Measurements from ENCODE around the gene SAMD4B. TPM values are rescaled to one million over a fixed set of nuclear protein-coding genes. Genes with fewer than 3 reads are reported as not detected.

The SAMD4B gene
- total RNA-seq, 1 experiment from 2014 or later, result 135 TPM

- H3K79me2 ChIP-seq (ENCODE audit: insufficient read depth, low read length), result peaks cover 9% of the 10 kb centered on the region; the same call in 1 of the 2 replicates
Observed at GRCh38 chr19:39412100-39412866, 70.1 kb downstream of the SAMD4B start, which contains the start of gene PLEKHG2. TSS of gene PLEKHG2 (plus strand) at chr19:39412669. CDS start at chr19:39414087, 1,418 bp downstream.

More at GRCh38 chr19:39412100-39412866, 70.1 kb downstream of the SAMD4B start, which contains the start of gene PLEKHG2:
- Histone ChIP-seq H3K4me2 (ENCODE audit: insufficient read depth, insufficient read length, low read length) (peak within 1 kb of the TSS; percentile 89), H4K20me1 (ENCODE audit: control insufficient read depth, insufficient read depth, insufficient read length) (peaks cover 2% of the 10 kb centered on the region), H3K4me1 (ENCODE audit: insufficient read depth, low read length) (peaks cover 4% of the 10 kb centered on the region; the same call in 1 of the 2 replicates), H3K79me1 (ENCODE audit: insufficient read depth, low read depth, low read length, poor library complexity, severe bottlenecking) (peaks cover 6% of the 10 kb centered on the region), H4K91ac (ENCODE audit: insufficient read length, low read depth, low read length) (no peak within 1 kb of the TSS), H3K27ac (ENCODE audit: insufficient read length, low read depth, low read length) (no peak within 1 kb of the TSS), H3T11ph (ENCODE audit: low read length) (no peak within 1 kb of the TSS), H4K8ac (replicated peaks; ENCODE audit: insufficient read length, low read depth, low read length) (no peak within 1 kb of the TSS), H2BK15ac (ENCODE audit: low read depth, low read length) (no peak within 1 kb of the TSS), H3K56ac (ENCODE audit: insufficient read length, low read depth, low read length) (no peak within 1 kb of the TSS), H3K9me3 (ENCODE audit: control insufficient read depth, low read depth, low read length) (no peaks in the 10 kb centered on the region), H2BK5ac (ENCODE audit: insufficient read length, low read length) (no peak within 1 kb of the TSS), H2AFZ (ENCODE audit: low read length) (no peak within 1 kb of the TSS), H3K18ac (ENCODE audit: insufficient read length, low read depth, low read length) (peak within 1 kb of the TSS; percentile 83), H2BK120ac (ENCODE audit: low read depth, low read length, poor library complexity, severe bottlenecking) (peak within 1 kb of the TSS; percentile 26), H3K14ac (ENCODE audit: insufficient read depth, low read length) (peak within 1 kb of the TSS; percentile 74), H2BK12ac (ENCODE audit: insufficient read length, low read depth, low read length) (no peak within 1 kb of the TSS), H3K4ac (ENCODE audit: low read depth, low read length) (no peak within 1 kb of the TSS; the same call in 1 of the 2 replicates), H3K23ac (ENCODE audit: insufficient read length, low read depth, low read length) (no peak within 1 kb of the TSS), H2AK5ac (ENCODE audit: insufficient read length, low read length) (no peak within 1 kb of the TSS), H4K5ac (ENCODE audit: insufficient read length, low read depth, low read length) (no peak within 1 kb of the TSS), H3K9ac (ENCODE audit: extremely low read depth, insufficient read length, low read length) (peak within 1 kb of the TSS; percentile 85), H3K27me3 (ENCODE audit: insufficient read depth, low read length) (no peaks in the 10 kb centered on the region), H3K23me2 (ENCODE audit: insufficient read length, low read depth, low read length, poor library complexity, severe bottlenecking) (peaks cover 16% of the 10 kb centered on the region), H2BK20ac (ENCODE audit: low read depth, low read length, poor library complexity, severe bottlenecking) (no peak within 1 kb of the TSS)
- TF ChIP-seq, protein P1, sequence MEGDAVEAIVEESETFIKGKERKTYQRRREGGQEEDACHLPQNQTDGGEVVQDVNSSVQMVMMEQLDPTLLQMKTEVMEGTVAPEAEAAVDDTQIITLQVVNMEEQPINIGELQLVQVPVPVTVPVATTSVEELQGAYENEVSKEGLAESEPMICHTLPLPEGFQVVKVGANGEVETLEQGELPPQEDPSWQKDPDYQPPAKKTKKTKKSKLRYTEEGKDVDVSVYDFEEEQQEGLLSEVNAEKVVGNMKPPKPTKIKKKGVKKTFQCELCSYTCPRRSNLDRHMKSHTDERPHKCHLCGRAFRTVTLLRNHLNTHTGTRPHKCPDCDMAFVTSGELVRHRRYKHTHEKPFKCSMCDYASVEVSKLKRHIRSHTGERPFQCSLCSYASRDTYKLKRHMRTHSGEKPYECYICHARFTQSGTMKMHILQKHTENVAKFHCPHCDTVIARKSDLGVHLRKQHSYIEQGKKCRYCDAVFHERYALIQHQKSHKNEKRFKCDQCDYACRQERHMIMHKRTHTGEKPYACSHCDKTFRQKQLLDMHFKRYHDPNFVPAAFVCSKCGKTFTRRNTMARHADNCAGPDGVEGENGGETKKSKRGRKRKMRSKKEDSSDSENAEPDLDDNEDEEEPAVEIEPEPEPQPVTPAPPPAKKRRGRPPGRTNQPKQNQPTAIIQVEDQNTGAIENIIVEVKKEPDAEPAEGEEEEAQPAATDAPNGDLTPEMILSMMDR (conservative IDR thresholded peaks at IDR 0.05), result peak; percentile 97
- peaks cover 40 to 49% of the 10 kb centered on the region in 2 experiments for H3K4me1 Mint-ChIP-seq
- peaks cover 11 to 42% (median 28%) of the 10 kb centered on the region in 3 experiments for H3K36me3 Mint-ChIP-seq (ENCODE audit: insufficient read depth in 1 of 3, low read depth in 3 of 3)
- H3K9me3 Mint-ChIP-seq, result no peaks in the 10 kb centered on the region; a peak in 1 of 5 replicates
- peak within 1 kb of the TSS; percentile 77 to 91 (median 85) for H3K27ac Mint-ChIP-seq
- H3K27me3 Mint-ChIP-seq (ENCODE audit: low read depth), result peaks cover 1% of the 10 kb centered on the region; the same call in 1 of the 2 replicates
- no CpG with 5 or more reads among the region's 60 CpGs for WGBS (ENCODE audit: extremely low coverage, insufficient read length, low lambda C conversion rate)
- peak; percentile 99 for DNase-seq
- peak within 1 kb of the TSS; percentile 96 to 97 for H3K4me3 Mint-ChIP-seq
